Adipocyte (in vitro differentiated cells): ENCODE measurements around the gene PRDM2.
"Not testable (repeated sequence)": the region's sequence is repeated elsewhere in the genome, so short reads cannot be mapped to it uniquely, and the experiment has no call there.

Experiments used
- DNase-seq: peaks from one replicate; pipeline ENCODE4 v3.0.0-alpha.2; 2015; ENCODE audit warnings: low read depth
- H3K27me3 ChIP-seq: replicated peaks from 2 replicates; pipeline ENCODE4 v1.7.0; 2013; ENCODE audit warnings: mild to moderate bottlenecking, low read length, moderate library complexity; ENCODE audit not compliant: control insufficient read depth, insufficient read depth
- H3K36me3 ChIP-seq: 2 replicates; pipeline ENCODE4 v1.7.0; 2013; ENCODE audit warnings: low read length, mild to moderate bottlenecking, moderate library complexity; ENCODE audit not compliant: control insufficient read depth, insufficient read depth, severe bottlenecking
- H3K4me1 ChIP-seq: 2 replicates; pipeline ENCODE4 v1.7.0; 2013; ENCODE audit warnings: mild to moderate bottlenecking, low read length, moderate library complexity; ENCODE audit not compliant: control insufficient read depth, insufficient read depth
- H3K4me3 ChIP-seq: 2 replicates; pipeline ENCODE4 v1.7.0; 2013; ENCODE audit warnings: mild to moderate bottlenecking, low read length, moderate library complexity
- H3K9ac ChIP-seq: 2 replicates; pipeline ENCODE4 v1.7.0; 2013; ENCODE audit warnings: mild to moderate bottlenecking, low read length, moderate library complexity
- H3K9me3 ChIP-seq: 2 replicates; pipeline ENCODE4 v1.7.0; 2013; ENCODE audit warnings: mild to moderate bottlenecking, low read length, moderate library complexity; ENCODE audit not compliant: control insufficient read depth

Gene PRDM2

GRCh38 chr1:13715616-13716287 lies 15.8 kb downstream of the PRDM2 start:
- peak; percentile 86 for DNase-seq
- H3K9me3 ChIP-seq, H3K36me3 ChIP-seq, H3K27me3 ChIP-seq: not testable (repeated sequence)
- Histone ChIP-seq H3K4me3 (peak overlapping the region; percentile 6), H3K9ac (peak overlapping the region; percentile 35), H3K4me1 (peaks cover 19% of the 10 kb centered on the region)

- H3K27me3 ChIP-seq = no peaks in the 10 kb centered on the region
- H3K9me3 ChIP-seq = no peaks in the 10 kb centered on the region
- H3K36me3 ChIP-seq = no peaks in the 10 kb centered on the region
- H3K4me3 ChIP-seq = no peak overlapping the region
- DNase-seq = no peak
- H3K9ac ChIP-seq = no peak overlapping the region
- peaks cover 40% of the 10 kb centered on the region for H3K4me1 ChIP-seq
Measured at GRCh38 chr1:13722808-13723360, 22.9 kb downstream of the PRDM2 start.

DNA sequence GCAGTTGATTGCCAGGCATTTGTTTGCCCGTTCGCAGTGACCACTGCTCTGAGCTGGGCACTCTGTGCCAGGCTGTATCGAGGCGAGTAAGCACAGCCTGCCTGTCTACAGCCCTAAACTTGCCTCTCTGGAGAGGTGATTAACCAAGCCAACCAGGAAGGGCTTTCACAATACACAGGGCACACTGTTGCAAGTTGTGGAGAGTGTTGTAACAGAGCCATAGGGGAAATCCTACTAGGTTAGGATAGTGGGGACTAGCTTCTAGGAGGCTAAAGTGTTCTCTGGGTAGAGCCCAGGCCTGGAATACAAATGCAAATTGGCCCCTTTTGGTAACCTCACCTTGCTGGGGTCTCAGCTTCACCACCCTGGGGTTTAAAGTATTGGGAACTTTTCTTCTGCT lies 23.8 kb downstream of the PRDM2 start:
- no peaks in the 10 kb centered on the region for H3K9me3 ChIP-seq
- peak; percentile 77 for DNase-seq
- peaks cover 43% of the 10 kb centered on the region for H3K4me1 ChIP-seq
- no peaks in the 10 kb centered on the region for H3K27me3 ChIP-seq
- no peak overlapping the region for H3K4me3 ChIP-seq
- peak overlapping the region; percentile 31 for H3K9ac ChIP-seq
- H3K36me3 ChIP-seq = no peaks in the 10 kb centered on the region

DNA sequence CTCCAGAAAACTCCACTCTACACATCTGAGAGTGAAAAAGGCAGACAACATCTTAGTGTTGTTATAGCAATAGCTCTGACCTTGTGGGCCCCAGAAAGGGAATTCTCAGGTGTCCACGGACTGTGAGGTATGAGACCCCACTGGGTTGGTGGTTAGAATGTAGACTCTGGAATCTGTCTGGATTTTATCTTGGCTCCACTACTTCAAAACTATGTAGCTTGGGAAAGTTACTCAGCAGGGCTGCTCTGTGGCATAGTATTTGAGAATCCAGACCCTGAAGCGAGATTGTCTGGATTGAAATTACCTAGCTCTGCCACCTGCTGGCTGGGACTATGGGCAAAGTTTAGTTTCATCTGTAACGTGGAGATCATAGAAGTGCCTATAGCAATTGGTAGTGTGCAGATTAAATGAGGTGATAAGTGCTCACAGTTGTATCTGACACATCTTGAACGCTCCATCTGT lies 25.8 kb downstream of the PRDM2 start:
- H3K36me3 ChIP-seq = no peaks in the 10 kb centered on the region

GRCh38 chr1:13728091-13728715 lies 28.2 kb downstream of the PRDM2 start:
- Histone ChIP-seq H3K9me3 (no peaks in the 10 kb centered on the region), H3K36me3 (no peaks in the 10 kb centered on the region), H3K9ac (no peak overlapping the region), H3K4me1 (peaks cover 69% of the 10 kb centered on the region), H3K27me3 (no peaks in the 10 kb centered on the region), H3K4me3 (no peak overlapping the region)
- DNase-seq = no peak

More for the DNA sequence above, 25.8 kb downstream of the PRDM2 start:
- Histone ChIP-seq H3K9me3 (no peaks in the 10 kb centered on the region), H3K27me3 (no peaks in the 10 kb centered on the region), H3K4me3 (no peak overlapping the region), H3K4me1 (peaks cover 56% of the 10 kb centered on the region), H3K9ac (no peak overlapping the region)
- DNase-seq = peak; percentile 73

GRCh38 chr1:13730291-13730690 lies 30.3 kb downstream of the PRDM2 start:
- Histone ChIP-seq H3K27me3 (no peaks in the 10 kb centered on the region), H3K9me3 (no peaks in the 10 kb centered on the region)

GRCh38 chr1:13730751-13731482 lies 30.9 kb downstream of the PRDM2 start:
- H3K27me3 ChIP-seq = no peaks in the 10 kb centered on the region

More at GRCh38 chr1:13730291-13730690, 30.3 kb downstream of the PRDM2 start:
- H3K4me1 ChIP-seq = peaks cover 64% of the 10 kb centered on the region
- DNase-seq = no peak
- H3K36me3 ChIP-seq = no peaks in the 10 kb centered on the region
- H3K4me3 ChIP-seq = no peak overlapping the region
- no peak overlapping the region for H3K9ac ChIP-seq

DNA sequence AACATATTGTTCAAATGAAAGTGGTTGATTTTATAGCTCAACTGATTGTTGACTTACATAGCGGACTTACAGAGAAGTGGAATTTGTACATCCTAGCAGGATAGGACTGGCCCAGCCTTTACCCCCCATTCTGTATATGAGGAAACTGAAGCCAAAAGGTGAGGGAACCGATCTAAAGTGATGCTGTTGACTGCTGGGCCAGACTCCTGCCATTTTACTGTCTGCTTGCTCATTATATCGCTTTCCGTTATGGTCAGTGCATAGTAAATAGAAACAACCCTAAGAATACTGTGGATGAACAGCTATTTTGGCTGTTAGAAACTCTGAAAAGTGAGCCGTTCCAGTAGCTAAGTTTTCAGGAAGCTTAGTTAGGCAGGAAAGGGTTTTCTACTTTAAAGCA lies 31.9 kb downstream of the PRDM2 start:
- Histone ChIP-seq H3K36me3 (no peaks in the 10 kb centered on the region), H3K9me3 (no peaks in the 10 kb centered on the region), H3K4me3 (no peak overlapping the region), H3K4me1 (peaks cover 51% of the 10 kb centered on the region), H3K27me3 (no peaks in the 10 kb centered on the region), H3K9ac (no peak overlapping the region)
- no peak for DNase-seq

More at GRCh38 chr1:13730751-13731482, 30.9 kb downstream of the PRDM2 start:
- Histone ChIP-seq H3K9ac (no peak overlapping the region), H3K4me1 (peaks cover 58% of the 10 kb centered on the region), H3K36me3 (no peaks in the 10 kb centered on the region), H3K9me3 (no peaks in the 10 kb centered on the region), H3K4me3 (peak overlapping the region; percentile 1)
- DNase-seq = peak; percentile 77

DNA sequence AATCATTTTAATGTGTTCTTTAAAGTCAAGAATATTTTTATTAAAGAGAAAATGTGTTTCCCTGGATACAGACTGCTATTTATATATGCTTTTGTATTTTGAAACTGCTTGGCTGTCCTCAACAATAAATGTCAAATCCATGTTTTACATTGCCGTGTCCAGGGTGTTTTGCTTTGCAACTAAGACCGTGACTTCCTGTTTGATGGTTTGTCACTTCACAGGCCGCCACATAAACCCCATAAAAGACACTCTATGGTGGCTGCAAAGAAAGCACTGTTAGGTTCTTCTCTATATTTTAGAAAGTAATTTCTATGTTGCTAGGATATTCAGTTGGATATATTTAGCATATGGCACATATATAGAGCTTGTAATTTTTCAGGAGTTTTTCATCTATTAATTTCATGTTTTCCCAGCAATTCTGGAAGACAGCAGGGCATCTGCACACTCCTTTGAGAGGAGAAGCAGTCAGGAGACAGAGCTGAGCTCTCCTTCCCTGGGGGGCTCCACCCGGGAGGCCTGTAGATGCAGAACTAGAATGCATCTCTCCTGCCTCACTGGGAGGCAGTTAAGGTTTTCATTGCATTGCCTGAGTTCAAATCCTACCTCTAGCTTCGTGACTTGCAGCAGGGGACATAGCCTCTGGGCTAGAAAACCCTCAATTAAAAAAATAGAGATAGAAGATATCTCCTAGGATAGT lies 33.1 kb downstream of the PRDM2 start:
- no peaks in the 10 kb centered on the region for H3K27me3 ChIP-seq
- no peak overlapping the region for H3K4me3 ChIP-seq
- H3K9me3 ChIP-seq = no peaks in the 10 kb centered on the region
- no peak for DNase-seq
- H3K4me1 ChIP-seq = peaks cover 51% of the 10 kb centered on the region
- H3K36me3 ChIP-seq = no peaks in the 10 kb centered on the region
- H3K9ac ChIP-seq = peak overlapping the region; percentile 28

DNA sequence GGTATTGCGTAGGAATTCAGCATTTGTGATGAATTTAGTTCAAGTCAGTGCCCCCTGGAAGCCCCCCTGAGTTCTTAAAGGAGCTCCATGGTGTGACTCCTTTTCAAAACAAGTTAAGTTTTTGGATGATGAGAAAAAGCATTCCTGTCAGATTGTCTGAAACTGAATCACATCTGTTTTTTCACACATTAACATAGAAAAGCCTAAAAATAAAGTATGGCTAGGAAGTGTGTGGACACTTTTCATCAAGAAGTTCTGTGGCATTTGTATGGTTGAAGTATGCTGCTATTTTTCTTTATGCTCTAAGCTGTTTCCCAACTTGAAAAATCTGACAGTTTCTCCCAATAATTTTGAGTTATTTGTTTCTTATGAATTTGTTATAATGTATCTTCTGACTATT lies 33.7 kb downstream of the PRDM2 start:
- no peaks in the 10 kb centered on the region for H3K27me3 ChIP-seq
- H3K9ac ChIP-seq = peak overlapping the region; percentile 28
- H3K4me1 ChIP-seq = peaks cover 49% of the 10 kb centered on the region
- no peaks in the 10 kb centered on the region for H3K9me3 ChIP-seq
- no peaks in the 10 kb centered on the region for H3K36me3 ChIP-seq
- no peak overlapping the region for H3K4me3 ChIP-seq
- no peak for DNase-seq
